Stimulated activated naive CD8-positive, alpha-beta T cell treated with anti-CD3 and anti-CD28 coated beads, Interleukin-15, amount 100 ng/mL, for 72 hours (primary cell): ENCODE results near the gene HIP1.
A peak's percentile ranks its signal among the peaks of the same experiment; 100 is the strongest.
"Not testable (repeated sequence)": the region's sequence is repeated elsewhere in the genome, so short reads cannot be mapped to it uniquely, and the experiment has no call there.

Experiments
- ATAC-seq: fragments of 150-1000 bp; cut with Tn5 transposase; 2 replicates; pipeline ENCODE4 v1.10.0; 2021; ENCODE audit warnings: mild to moderate bottlenecking, moderate library complexity
- DNase-seq, 2 donors: peaks; one replicate each; pipeline ENCODE4 v3.0.0; 2021 to 2022
- H3K27ac Mint-ChIP-seq, 2 donors: one replicate each; pipeline ENCODE4 v1.8.0; 2022; ENCODE audit warnings: mild to moderate bottlenecking in 2 of 2, mixed read lengths in 2 of 2, moderate library complexity in 2 of 2
- H3K27me3 Mint-ChIP-seq: one replicate; pipeline ENCODE4 v1.8.0; 2022; ENCODE audit warnings: mixed read lengths
- H3K4me1 Mint-ChIP-seq: one replicate; pipeline ENCODE4 v1.8.0; 2022; ENCODE audit warnings: mild to moderate bottlenecking, mixed read lengths
- H3K4me3 Mint-ChIP-seq, 2 donors: one replicate each; pipeline ENCODE4 v1.8.0; 2022; ENCODE audit warnings: mild to moderate bottlenecking in 2 of 2, mixed read lengths in 2 of 2, moderate library complexity in 1 of 2
- H3K9me3 Mint-ChIP-seq, 2 donors: one replicate each; pipeline ENCODE4 v1.8.0; 2022; ENCODE audit warnings: mixed read lengths in 2 of 2

HIP1 gene

GRCh38 chr7:75629044-75629443 is 109.7 kb downstream of the HIP1 start:
- Mint-ChIP-seq H3K27me3 (no peaks in the 10 kb centered on the region), H3K27ac (no peak overlapping the region), H3K4me3 (no peak overlapping the region), H3K9me3 (peaks cover 5 to 12% of the 10 kb centered on the region in 2 donors), H3K4me1 (no peaks in the 10 kb centered on the region)
- DNase-seq: no peak
- ATAC-seq: no peak

- Mint-ChIP-seq H3K27me3 (no peaks in the 10 kb centered on the region), H3K9me3 (peaks cover 5 to 12% of the 10 kb centered on the region in 2 donors), H3K27ac (no peak overlapping the region), H3K4me3 (no peak overlapping the region), H3K4me1 (no peaks in the 10 kb centered on the region)
- no peak for DNase-seq
- no peak for ATAC-seq
Measured at GRCh38 chr7:75628055-75628454, 110.7 kb downstream of the HIP1 start.

- Mint-ChIP-seq H3K27me3 (no peaks in the 10 kb centered on the region), H3K9me3 (peaks cover 5 to 12% of the 10 kb centered on the region in 2 donors), H3K4me1 (no peaks in the 10 kb centered on the region), H3K27ac (no peak overlapping the region), H3K4me3 (no peak overlapping the region)
- DNase-seq: no peak
- ATAC-seq: no peak
Measured at GRCh38 chr7:75626954-75627353, 111.8 kb downstream of the HIP1 start.

GRCh38 chr7:75625868-75626267 is 112.9 kb downstream of the HIP1 start:
- peaks cover 5 to 12% of the 10 kb centered on the region in 2 donors for H3K9me3 Mint-ChIP-seq
- no peak for ATAC-seq
- no peak overlapping the region for H3K4me3 Mint-ChIP-seq
- H3K27me3 Mint-ChIP-seq: no peaks in the 10 kb centered on the region
- DNase-seq: no peak
- no peaks in the 10 kb centered on the region for H3K4me1 Mint-ChIP-seq
- no peak overlapping the region for H3K27ac Mint-ChIP-seq

- Mint-ChIP-seq H3K27ac (peak overlapping the region; percentile 66 to 91), H3K4me1 (no peaks in the 10 kb centered on the region), H3K27me3 (no peaks in the 10 kb centered on the region), H3K9me3 (peaks cover 5 to 12% of the 10 kb centered on the region in 2 donors), H3K4me3 (no peak overlapping the region)
- ATAC-seq: no peak
- DNase-seq: no peak
Measured at GRCh38 chr7:75624134-75624832, 114.5 kb downstream of the HIP1 start.

GRCh38 chr7:75623390-75624133 is 115.2 kb downstream of the HIP1 start:
- H3K4me1 Mint-ChIP-seq: peaks cover 5% of the 10 kb centered on the region
- H3K4me3 Mint-ChIP-seq: no peak overlapping the region
- H3K9me3 Mint-ChIP-seq: peaks cover 5 to 10% of the 10 kb centered on the region in 2 donors
- ATAC-seq: no peak
- peak overlapping the region; percentile 66 to 91 for H3K27ac Mint-ChIP-seq
- H3K27me3 Mint-ChIP-seq: no peaks in the 10 kb centered on the region
- no peak for DNase-seq

GRCh38 chr7:75621124-75621523 is 117.6 kb downstream of the HIP1 start:
- H3K4me3 Mint-ChIP-seq: no peak overlapping the region
- ATAC-seq (no peak), DNase-seq (no peak)
- peak overlapping the region in 1 of 2 donors; percentile 85 for H3K27ac Mint-ChIP-seq
- H3K4me1 Mint-ChIP-seq: peaks cover 25% of the 10 kb centered on the region
- no peaks in the 10 kb centered on the region for H3K27me3 Mint-ChIP-seq
- H3K9me3 Mint-ChIP-seq: no peaks in the 10 kb centered on the region

- Mint-ChIP-seq H3K4me3 (no peak overlapping the region), H3K4me1 (peaks cover 25% of the 10 kb centered on the region), H3K27ac (no peak overlapping the region), H3K9me3 (no peaks in the 10 kb centered on the region), H3K27me3 (no peaks in the 10 kb centered on the region)
- DNase-seq (no peak), ATAC-seq (no peak)
Measured at GRCh38 chr7:75619636-75620035, 119.1 kb downstream of the HIP1 start.

- no peaks in the 10 kb centered on the region for H3K27me3 Mint-ChIP-seq
- DNase-seq: peak; percentile 19 to 76
- peak overlapping the region; percentile 22 to 77 for H3K27ac Mint-ChIP-seq
- no peaks in the 10 kb centered on the region for H3K9me3 Mint-ChIP-seq
- peaks cover 25% of the 10 kb centered on the region for H3K4me1 Mint-ChIP-seq
- peak; percentile 95 for ATAC-seq
- H3K4me3 Mint-ChIP-seq: peak overlapping the region; percentile 58 to 74
Measured at GRCh38 chr7:75617634-75618234, 121.0 kb downstream of the HIP1 start.

- H3K4me3 Mint-ChIP-seq: no peak overlapping the region
- ATAC-seq (no peak), DNase-seq (no peak)
- peaks cover 25% of the 10 kb centered on the region for H3K4me1 Mint-ChIP-seq
- H3K27me3 Mint-ChIP-seq: no peaks in the 10 kb centered on the region
- H3K9me3 Mint-ChIP-seq: no peaks in the 10 kb centered on the region
- H3K27ac Mint-ChIP-seq: no peak overlapping the region
Measured at GRCh38 chr7:75616421-75617167, 122.1 kb downstream of the HIP1 start.

GRCh38 chr7:75614401-75614800 is 124.3 kb downstream of the HIP1 start:
- Mint-ChIP-seq H3K4me1 (peaks cover 25% of the 10 kb centered on the region), H3K27me3 (no peaks in the 10 kb centered on the region), H3K9me3 (no peaks in the 10 kb centered on the region), H3K27ac (no peak overlapping the region), H3K4me3 (no peak overlapping the region)
- DNase-seq: no peak
- ATAC-seq: no peak

- no peaks in the 10 kb centered on the region for H3K27me3 Mint-ChIP-seq
- H3K4me3 Mint-ChIP-seq: no peak overlapping the region
- no peaks in the 10 kb centered on the region for H3K9me3 Mint-ChIP-seq
- no peak for DNase-seq
- peaks cover 19% of the 10 kb centered on the region for H3K4me1 Mint-ChIP-seq
- no peak for ATAC-seq
- peak overlapping the region in 1 of 2 donors; percentile 5 for H3K27ac Mint-ChIP-seq
Measured at GRCh38 chr7:75613351-75613750, 125.4 kb downstream of the HIP1 start.

- Mint-ChIP-seq H3K9me3 (no peaks in the 10 kb centered on the region), H3K4me3 (no peak overlapping the region), H3K4me1 (peaks cover 2% of the 10 kb centered on the region), H3K27ac (no peak overlapping the region), H3K27me3 (no peaks in the 10 kb centered on the region)
- ATAC-seq (no peak), DNase-seq (no peak)
Measured at GRCh38 chr7:75611557-75612178, 127.1 kb downstream of the HIP1 start.

- DNase-seq, H3K4me3 Mint-ChIP-seq, H3K9me3 Mint-ChIP-seq, ATAC-seq, H3K27me3 Mint-ChIP-seq, H3K4me1 Mint-ChIP-seq, H3K27ac Mint-ChIP-seq: not testable (repeated sequence)
Measured at GRCh38 chr7:75609416-75609815, 129.3 kb downstream of the HIP1 start.

GRCh38 chr7:75608451-75609122 is 130.2 kb downstream of the HIP1 start:
- Mint-ChIP-seq H3K27me3 (no peaks in the 10 kb centered on the region), H3K4me1 (no peaks in the 10 kb centered on the region), H3K4me3 (no peak overlapping the region), H3K27ac (no peak overlapping the region), H3K9me3 (no peaks in the 10 kb centered on the region)
- ATAC-seq (no peak), DNase-seq (no peak)
